Stimulated activated CD8-positive, alpha-beta memory T cell treated with anti-CD3 and anti-CD28 coated beads, Interleukin-15, amount 100 ng/mL, for 1 hour (primary cell): ENCODE data around the gene ACBD6.

Experiments
- DNase-seq: peaks from one replicate; pipeline ENCODE4 v3.0.0-alpha.2; 2020; ENCODE audit warnings: low read depth

ACBD6 gene

GRCh38 chr1:180270530-180271271 lies 231.7 kb downstream of the ACBD6 start:
- no peak for DNase-seq

- DNase-seq: no peak
Observed at GRCh38 chr1:180269645-180270529, 232.5 kb downstream of the ACBD6 start.

GRCh38 chr1:180268556-180269075 lies 233.8 kb downstream of the ACBD6 start:
- DNase-seq: no peak

GRCh38 chr1:180267761-180268555 lies 234.4 kb downstream of the ACBD6 start:
- DNase-seq: no peak

- no peak for DNase-seq
Observed at GRCh38 chr1:180267211-180267561, 235.2 kb downstream of the ACBD6 start.

- DNase-seq: no peak
Observed at GRCh38 chr1:180266275-180267210, 235.8 kb downstream of the ACBD6 start.

GRCh38 chr1:180265871-180266270 lies 236.5 kb downstream of the ACBD6 start:
- DNase-seq: no peak

GRCh38 chr1:180265201-180265600 lies 237.2 kb downstream of the ACBD6 start:
- no peak for DNase-seq

GRCh38 chr1:180264595-180264994 lies 237.8 kb downstream of the ACBD6 start:
- DNase-seq: no peak

GRCh38 chr1:180262628-180263488 lies 239.5 kb downstream of the ACBD6 start:
- no peak for DNase-seq

- no peak for DNase-seq
Observed at GRCh38 chr1:180261524-180262155, 240.7 kb downstream of the ACBD6 start.

GRCh38 chr1:180261030-180261429 lies 241.3 kb downstream of the ACBD6 start:
- no peak for DNase-seq

- no peak for DNase-seq
Observed at GRCh38 chr1:180260541-180260940, 241.8 kb downstream of the ACBD6 start.

- no peak for DNase-seq
Observed at GRCh38 chr1:180259431-180260338, 242.7 kb downstream of the ACBD6 start.

GRCh38 chr1:180258935-180259334 lies 243.4 kb downstream of the ACBD6 start:
- DNase-seq: no peak

- DNase-seq: no peak
Observed at GRCh38 chr1:180258290-180258689, 244.1 kb downstream of the ACBD6 start.

GRCh38 chr1:180257486-180257885 lies 244.9 kb downstream of the ACBD6 start:
- DNase-seq: no peak

- DNase-seq: no peak
Observed at GRCh38 chr1:180257028-180257386, 245.4 kb downstream of the ACBD6 start.
